ENCODE results near the gene BCL6B. TPM values are rescaled to one million over a fixed set of nuclear protein-coding genes. Genes with fewer than 3 reads are reported as not detected.
"Not testable (repeated sequence)": the region's sequence is repeated elsewhere in the genome, so short reads cannot be mapped to it uniquely, and the experiment has no call there.

The BCL6B gene
- total RNA-seq: under 0.01 TPM in 1 of 2 replicates, not detected in the other

DNA sequence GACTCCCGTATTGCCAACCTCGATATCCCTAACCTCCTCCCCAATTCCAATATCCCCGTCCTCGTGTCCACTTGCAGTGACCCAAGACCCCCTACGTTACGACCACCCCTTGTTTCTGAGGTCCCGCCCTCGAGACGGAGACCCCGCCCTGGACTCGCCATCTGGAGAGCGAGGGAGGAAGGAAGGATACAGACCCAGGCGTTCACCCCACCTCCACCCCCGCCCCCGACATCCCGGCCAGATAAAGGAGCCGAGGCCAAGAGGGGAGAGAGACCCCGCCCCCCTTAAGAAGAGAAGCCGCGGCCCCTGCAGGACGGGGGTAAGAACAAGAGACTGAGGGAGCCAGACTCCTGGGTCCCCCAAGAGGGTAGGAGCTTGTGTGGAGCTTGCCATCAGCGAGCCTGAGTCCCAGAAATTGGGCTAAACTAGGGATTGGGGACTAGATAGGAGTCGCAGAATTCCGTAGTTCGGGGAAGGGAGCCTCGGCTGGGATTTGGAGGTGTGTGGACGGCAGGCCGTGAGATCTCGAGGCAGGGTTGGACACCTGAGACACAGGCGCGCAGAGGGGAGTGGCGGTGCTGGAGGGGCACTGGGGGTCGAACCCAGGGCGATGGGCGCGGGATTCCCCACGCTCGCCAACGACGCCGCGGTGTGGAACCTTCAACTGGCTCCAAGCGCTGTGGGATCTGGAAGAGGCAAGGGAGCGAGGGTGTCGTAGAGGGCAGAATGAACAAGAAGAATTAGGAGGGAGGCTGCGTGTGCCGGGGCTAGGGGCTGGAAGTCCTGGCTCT is at the start of gene BCL6B:
BCL6B (plus strand) TSS at position 270 of the 791 bp plus-strand sequence. CDS start 622 bp downstream, outside the sequence.
- TF ChIP-seq, protein P1, sequence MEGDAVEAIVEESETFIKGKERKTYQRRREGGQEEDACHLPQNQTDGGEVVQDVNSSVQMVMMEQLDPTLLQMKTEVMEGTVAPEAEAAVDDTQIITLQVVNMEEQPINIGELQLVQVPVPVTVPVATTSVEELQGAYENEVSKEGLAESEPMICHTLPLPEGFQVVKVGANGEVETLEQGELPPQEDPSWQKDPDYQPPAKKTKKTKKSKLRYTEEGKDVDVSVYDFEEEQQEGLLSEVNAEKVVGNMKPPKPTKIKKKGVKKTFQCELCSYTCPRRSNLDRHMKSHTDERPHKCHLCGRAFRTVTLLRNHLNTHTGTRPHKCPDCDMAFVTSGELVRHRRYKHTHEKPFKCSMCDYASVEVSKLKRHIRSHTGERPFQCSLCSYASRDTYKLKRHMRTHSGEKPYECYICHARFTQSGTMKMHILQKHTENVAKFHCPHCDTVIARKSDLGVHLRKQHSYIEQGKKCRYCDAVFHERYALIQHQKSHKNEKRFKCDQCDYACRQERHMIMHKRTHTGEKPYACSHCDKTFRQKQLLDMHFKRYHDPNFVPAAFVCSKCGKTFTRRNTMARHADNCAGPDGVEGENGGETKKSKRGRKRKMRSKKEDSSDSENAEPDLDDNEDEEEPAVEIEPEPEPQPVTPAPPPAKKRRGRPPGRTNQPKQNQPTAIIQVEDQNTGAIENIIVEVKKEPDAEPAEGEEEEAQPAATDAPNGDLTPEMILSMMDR (conservative IDR thresholded peaks at IDR 0.05; ENCODE audit: low read depth, low read length): no peak
- peak within 1 kb of the TSS; percentile 35 for H3K4me3 ChIP-seq (ENCODE audit: low read depth, low read length)
- no peak for DNase-seq (ENCODE audit: low read depth)

DNA sequence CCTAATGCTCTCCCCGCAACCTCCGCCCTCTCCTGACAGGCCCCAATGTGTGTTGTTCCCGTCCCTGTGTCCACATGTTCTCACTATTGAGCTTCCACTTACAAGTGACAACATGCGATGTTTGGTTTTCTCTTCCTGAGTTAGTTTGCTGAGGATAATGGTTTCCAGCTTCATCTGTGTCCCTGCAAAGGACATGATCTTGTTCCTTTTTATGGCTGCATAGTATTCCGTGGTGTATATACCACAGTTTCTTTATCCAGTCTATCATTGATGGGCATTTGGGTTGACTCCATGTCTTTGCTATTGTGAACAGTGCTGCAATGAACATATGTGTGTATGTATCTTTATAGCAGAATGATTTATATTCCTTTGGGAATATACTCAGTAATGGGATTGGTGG is 43.4 kb upstream of the BCL6B start:
- DNase-seq (ENCODE audit: low read depth); H3K4me3 ChIP-seq (ENCODE audit: low read depth, low read length): not testable (repeated sequence)

- DNase-seq (ENCODE audit: low read depth): no peak
- H3K4me3 ChIP-seq (ENCODE audit: low read depth, low read length): no peak overlapping the region
- TF ChIP-seq, protein P1 (conservative IDR thresholded peaks at IDR 0.05; ENCODE audit: low read depth, low read length): no peak
Observed at GRCh38 chr17:6981426-6981825, 41.4 kb upstream of the BCL6B start.

DNA sequence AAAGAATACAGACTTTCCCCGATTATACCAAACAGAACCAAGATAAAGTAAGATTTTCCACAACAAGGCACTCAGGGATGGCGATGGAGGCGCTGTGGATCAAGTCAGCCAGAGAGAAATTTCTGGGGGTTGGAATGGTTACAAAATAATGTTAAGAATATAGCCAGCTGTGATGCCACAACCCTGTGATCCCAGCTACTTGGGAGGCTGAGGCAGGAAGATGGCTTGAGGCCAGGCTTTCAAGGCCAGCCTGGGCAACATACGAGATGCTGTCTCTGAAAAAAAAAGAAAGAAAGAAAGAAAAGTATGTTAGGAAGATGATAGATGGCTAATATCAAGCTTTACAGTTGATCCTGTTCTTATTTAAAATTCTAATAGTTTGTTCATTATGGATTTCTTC is 37.6 kb upstream of the BCL6B start:
- TF ChIP-seq, protein P1 (conservative IDR thresholded peaks at IDR 0.05; ENCODE audit: low read depth, low read length): no peak
- no peak overlapping the region for H3K4me3 ChIP-seq (ENCODE audit: low read depth, low read length)
- DNase-seq (ENCODE audit: low read depth): no peak

DNA sequence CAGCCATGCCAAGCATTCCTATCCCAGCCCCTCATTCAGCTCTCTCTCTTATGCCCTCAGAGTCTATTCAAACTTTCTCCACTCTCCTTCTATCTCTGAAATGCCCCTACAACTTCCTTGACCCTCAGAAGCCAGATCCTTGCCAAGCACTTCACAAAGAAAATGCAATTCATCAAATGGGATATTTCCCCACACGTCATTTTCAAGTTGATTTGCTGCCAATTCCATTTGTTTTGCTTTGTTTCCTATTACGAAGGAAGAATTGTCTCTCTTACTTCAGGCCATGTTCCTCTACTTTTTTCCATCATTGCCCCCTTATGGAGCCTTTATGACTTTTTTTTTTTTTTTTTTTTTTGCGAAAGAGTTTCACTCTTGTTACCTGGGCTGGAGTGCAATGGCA is 36.2 kb upstream of the BCL6B start:
- no peak for DNase-seq (ENCODE audit: low read depth)
- TF ChIP-seq, protein P1 (conservative IDR thresholded peaks at IDR 0.05; ENCODE audit: low read depth, low read length): no peak
- H3K4me3 ChIP-seq (ENCODE audit: low read depth, low read length): no peak overlapping the region

DNA sequence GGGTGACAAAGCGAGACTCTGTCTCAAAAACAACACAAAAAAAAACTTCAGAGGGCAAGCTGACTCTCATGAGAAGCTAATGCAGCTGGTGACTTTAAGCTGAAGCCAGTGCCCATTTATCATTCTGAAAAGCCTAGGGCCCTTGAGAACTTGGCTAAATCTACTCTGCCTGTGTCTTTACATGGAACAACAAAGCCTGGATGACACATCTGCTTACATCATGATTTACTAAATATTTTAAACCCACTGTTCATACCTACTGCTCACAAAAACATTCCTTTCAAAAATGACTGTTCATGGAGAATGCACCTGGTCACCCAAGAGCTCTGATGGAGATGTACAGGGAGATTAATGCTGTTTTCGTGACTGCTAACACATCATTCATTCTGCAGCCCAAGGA is 33.1 kb upstream of the BCL6B start:
- no peak for DNase-seq (ENCODE audit: low read depth)
- TF ChIP-seq, protein P1 (conservative IDR thresholded peaks at IDR 0.05; ENCODE audit: low read depth, low read length): no peak
- H3K4me3 ChIP-seq (ENCODE audit: low read depth, low read length): no peak overlapping the region

GRCh38 chr17:6993613-6994056 is 29.2 kb upstream of the BCL6B start:
- H3K4me3 ChIP-seq (ENCODE audit: low read depth, low read length); DNase-seq (ENCODE audit: low read depth): not testable (repeated sequence)

DNA sequence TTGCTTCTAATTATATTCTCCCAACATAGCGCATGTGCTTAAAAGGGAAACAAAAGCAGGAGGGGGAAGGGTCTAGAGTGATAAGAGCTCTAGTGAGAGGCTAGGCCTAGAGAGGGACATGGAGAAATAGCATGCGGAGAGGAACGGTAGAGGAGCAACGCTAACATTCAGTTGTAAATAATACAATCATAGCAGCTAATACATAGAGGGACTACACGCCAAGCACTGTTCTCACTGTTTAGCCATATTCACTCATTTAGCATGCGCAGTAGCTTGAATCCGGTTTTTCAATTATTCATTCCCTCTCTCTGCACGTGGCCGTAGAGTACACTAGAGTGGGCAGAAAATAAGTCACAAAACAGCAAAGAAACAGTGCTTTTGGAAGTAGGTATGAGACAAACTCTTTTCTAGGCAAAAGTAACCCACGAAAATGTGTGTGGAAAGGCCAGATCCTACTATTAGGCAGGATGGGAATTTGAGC is 28.7 kb upstream of the BCL6B start:
- TF ChIP-seq, protein P1 (conservative IDR thresholded peaks at IDR 0.05; ENCODE audit: low read depth, low read length): no peak
- H3K4me3 ChIP-seq (ENCODE audit: low read depth, low read length): no peak overlapping the region
- no peak for DNase-seq (ENCODE audit: low read depth)

Measured in epithelial cell of proximal tubule (primary cell).